ENCODE results near the gene GABRG3. TPM values are rescaled to one million over a fixed set of nuclear protein-coding genes. Genes with fewer than 3 reads are reported as not detected.

The GABRG3 gene
- total and polyA plus RNA-seq, 2 of the 4 experiments (the other 2 are of a cell fraction) = not detected

DNA sequence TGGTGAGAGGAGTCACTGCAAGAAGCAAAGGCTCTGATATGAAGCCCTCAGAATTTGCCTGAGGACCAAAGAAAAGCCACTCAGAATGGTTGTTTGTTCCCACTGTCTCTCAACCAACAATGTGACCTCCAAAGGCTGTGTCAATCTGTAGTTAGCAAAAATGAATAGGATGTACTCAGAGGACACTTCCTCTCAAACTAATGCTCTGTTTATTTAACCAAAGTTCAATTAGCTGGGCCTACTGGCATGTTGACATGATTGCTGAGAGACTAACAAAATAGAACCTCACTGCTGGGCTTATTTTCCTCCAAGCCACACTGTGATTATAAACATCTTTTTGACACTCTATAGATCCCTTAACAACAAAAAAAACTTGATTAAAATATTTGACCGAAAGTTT, 605.6 kb downstream of the GABRG3 start:
- Histone ChIP-seq H2BK120ac (ENCODE audit: low read depth, low read length) (no peak overlapping the region), H3K79me1 (ENCODE audit: low read depth in 1 of 2, low read length in 2 of 2) (no peaks in the 10 kb centered on the region), H2AFZ (replicated peaks; ENCODE audit: low read length, poor library complexity) (no peak overlapping the region), H3K4me3 (ENCODE audit: insufficient read depth, low read depth, low read length) (no peak overlapping the region), H3K9ac (ENCODE audit: low read depth, low read length) (no peak overlapping the region), H3K4ac (ENCODE audit: low read depth, low read length) (no peak overlapping the region), H2AK9ac (replicated peaks; ENCODE audit: low read depth, low read length, poor library complexity) (no peak overlapping the region), H3K27me3 (ENCODE audit: control insufficient read depth, insufficient read depth, low read length) (no peaks in the 10 kb centered on the region), H4K20me1 (ENCODE audit: insufficient read depth, low read length) (no peaks in the 10 kb centered on the region), H3K4me1 (ENCODE audit: control insufficient read depth, insufficient read depth, low read length) (no peaks in the 10 kb centered on the region), H3K27ac (ENCODE audit: insufficient read depth, low read length) (no peak overlapping the region), H4K8ac (ENCODE audit: low read depth in 2 of 2, low read length in 2 of 2) (no peak overlapping the region), H3K23ac (ENCODE audit: low read depth, low read length) (no peak overlapping the region), H2BK5ac (ENCODE audit: low read depth, low read length, poor library complexity, severe bottlenecking) (no peak overlapping the region), H2AK5ac (ENCODE audit: low read depth, low read length) (no peak overlapping the region), H2BK15ac (ENCODE audit: low read depth, low read length) (no peak overlapping the region), H2BK20ac (ENCODE audit: low read depth, low read length) (no peak overlapping the region), H3K18ac (ENCODE audit: low read depth, low read length) (no peak overlapping the region), H3K56ac (ENCODE audit: extremely low read depth, insufficient read depth, low read length) (no peak overlapping the region), H3K14ac (replicated peaks; ENCODE audit: low read depth, low read length) (no peak overlapping the region), H4K91ac (ENCODE audit: insufficient read depth, low read depth, low read length) (no peak overlapping the region), H3K36me3 (ENCODE audit: control insufficient read depth, insufficient read depth, low read length) (no peaks in the 10 kb centered on the region), H3K9me3 (ENCODE audit: control insufficient read depth, insufficient read depth, low read length) (peaks cover 26% of the 10 kb centered on the region), H3K4me2 (ENCODE audit: low read depth, low read length) (no peak overlapping the region), H4K5ac (ENCODE audit: low read depth, low read length) (no peak overlapping the region), H3K9me1 (ENCODE audit: insufficient read depth, low read length) (no peaks in the 10 kb centered on the region)
- ATAC-seq (ENCODE audit: low read depth) (no peak), DNase-seq (no peak)
- in situ Hi-C loops (cut with MboI; ENCODE audit: low sequenced_read_pairs) = no loop called here
- CTCF ChIA-PET = no interaction called here
- no TSS peak for BruUV-seq (replicated peaks)
- POLR2A ChIA-PET (ENCODE audit: unreplicated experiment) = no interaction called here
- intact Hi-C loops (cut with micrococcal nuclease) = no loop called here
- TF ChIP-seq MAFK (IDR thresholded peaks at IDR 0.05; ENCODE audit: low read depth, low read length) (no peak), RFX5 (IDR thresholded peaks at IDR 0.05; ENCODE audit: low read depth, low read length) (no peak), CHD1 (IDR thresholded peaks at IDR 0.05; ENCODE audit: low read depth, low read length) (no peak), ELK1 (IDR thresholded peaks at IDR 0.05; ENCODE audit: borderline replicate concordance, low read depth, low read length) (no peak), RAD21 (IDR thresholded peaks at IDR 0.05; ENCODE audit: low read length) (no peak), SMC3 (IDR thresholded peaks at IDR 0.05; ENCODE audit: low read depth, low read length) (no peak), RCOR1 (IDR thresholded peaks at IDR 0.05; ENCODE audit: insufficient replicate concordance, low read length) (no peak), BHLHE40 (IDR thresholded peaks at IDR 0.05; ENCODE audit: low read depth, low read length) (no peak), FOS (IDR thresholded peaks at IDR 0.05; ENCODE audit: low read depth, low read length) (no peak), NFE2L2 (IDR thresholded peaks at IDR 0.05; ENCODE audit: low read depth, low read length) (no peak), CTCF (conservative IDR thresholded peaks at IDR 0.05; ENCODE audit: low read depth, low read length) (no peak), MAZ (IDR thresholded peaks at IDR 0.05; ENCODE audit: borderline replicate concordance, low read depth, low read length) (no peak), CEBPB (IDR thresholded peaks at IDR 0.05; ENCODE audit: low read depth, low read length) (no peak), MXI1 (IDR thresholded peaks at IDR 0.05; ENCODE audit: borderline replicate concordance, low read depth, low read length) (no peak), POLR2A (IDR thresholded peaks at IDR 0.05; ENCODE audit: low read depth, low read length) (no peak)
- TF ChIP-seq, protein P1, sequence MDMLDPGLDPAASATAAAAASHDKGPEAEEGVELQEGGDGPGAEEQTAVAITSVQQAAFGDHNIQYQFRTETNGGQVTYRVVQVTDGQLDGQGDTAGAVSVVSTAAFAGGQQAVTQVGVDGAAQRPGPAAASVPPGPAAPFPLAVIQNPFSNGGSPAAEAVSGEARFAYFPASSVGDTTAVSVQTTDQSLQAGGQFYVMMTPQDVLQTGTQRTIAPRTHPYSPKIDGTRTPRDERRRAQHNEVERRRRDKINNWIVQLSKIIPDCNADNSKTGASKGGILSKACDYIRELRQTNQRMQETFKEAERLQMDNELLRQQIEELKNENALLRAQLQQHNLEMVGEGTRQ (IDR thresholded peaks at IDR 0.05; ENCODE audit: low read depth, low read length) = no peak
- dilution Hi-C loops (cut with HindIII; ENCODE audit: low sequenced_read_pairs, unreplicated experiment) = no loop called here
- WGBS, 2 experiments (ENCODE audit: extremely low coverage in 2 of 2, insufficient read length in 1 of 2) = no CpG with 5 or more reads among the region's 1 CpG

All from IMR-90 (cell line).